HG02884 (cell line): ENCODE measurements around the gene PDE4B.

ENCODE experiments used
- ATAC-seq: cut with Tn5 transposase; IDR thresholded peaks from one replicate; pipeline ENCODE4 v1.9.1; 2021; ENCODE audit warnings: mild to moderate bottlenecking, moderate library complexity; ENCODE audit not compliant: unreplicated experiment

The PDE4B gene

GRCh38 chr1:65792669-65793358 is at the start of gene PDE4B:
Gene PDE4B, plus strand, starts transcription at chr1:65792895.
- ATAC-seq, result no peak

- ATAC-seq, result no peak
Observed at GRCh38 chr1:65744731-65745130, 48.0 kb upstream of the PDE4B start.

- no peak for ATAC-seq
Observed at GRCh38 chr1:65751961-65752360, 40.7 kb upstream of the PDE4B start.

- no peak for ATAC-seq
Observed at GRCh38 chr1:65756616-65757015, 36.1 kb upstream of the PDE4B start.

GRCh38 chr1:65757531-65757930 is 35.2 kb upstream of the PDE4B start:
- ATAC-seq, result no peak

DNA sequence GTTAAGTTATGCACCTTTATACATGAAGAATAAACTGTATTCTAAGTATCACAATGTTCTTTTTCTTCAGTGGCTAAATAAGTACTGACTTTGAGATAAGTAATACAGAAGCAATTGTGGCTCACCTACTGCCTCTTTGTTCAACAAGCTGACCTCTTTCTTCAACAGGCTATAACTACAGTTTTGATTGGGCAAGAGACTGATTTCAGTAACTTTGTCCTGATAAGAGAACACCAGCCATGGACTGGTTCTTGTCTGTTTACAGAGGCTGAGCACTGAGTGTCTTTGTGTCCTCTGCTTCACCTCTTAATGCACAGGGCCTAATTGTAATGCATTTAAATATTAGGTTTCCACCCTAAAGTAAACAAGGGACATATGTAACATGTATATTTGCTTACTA is 34.6 kb upstream of the PDE4B start:
- ATAC-seq, result no peak

- ATAC-seq, result no peak
Observed at GRCh38 chr1:65759516-65759915, 33.2 kb upstream of the PDE4B start.

GRCh38 chr1:65762081-65762862 is 30.4 kb upstream of the PDE4B start:
- ATAC-seq, result no peak

DNA sequence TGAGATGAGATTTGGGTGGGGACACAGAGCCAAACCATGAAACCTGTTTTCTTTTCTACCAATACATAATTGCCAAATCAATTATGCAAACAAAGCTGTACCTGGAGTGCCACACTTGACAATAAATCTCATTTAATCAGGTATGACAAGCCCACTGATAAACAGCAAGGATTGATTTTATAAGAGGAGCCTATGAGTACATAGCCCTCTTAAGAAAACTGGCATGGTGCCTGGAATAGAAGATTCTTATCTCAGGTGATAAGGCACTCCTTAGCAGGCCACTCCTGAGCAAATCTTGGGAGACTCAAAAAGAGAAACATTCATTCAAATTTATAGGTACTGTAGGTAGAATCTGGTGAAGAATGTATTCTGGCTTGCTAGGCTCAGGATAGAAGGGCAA is 28.6 kb upstream of the PDE4B start:
- ATAC-seq, result no peak

- ATAC-seq, result no peak
Observed at GRCh38 chr1:65765631-65766030, 27.1 kb upstream of the PDE4B start.

DNA sequence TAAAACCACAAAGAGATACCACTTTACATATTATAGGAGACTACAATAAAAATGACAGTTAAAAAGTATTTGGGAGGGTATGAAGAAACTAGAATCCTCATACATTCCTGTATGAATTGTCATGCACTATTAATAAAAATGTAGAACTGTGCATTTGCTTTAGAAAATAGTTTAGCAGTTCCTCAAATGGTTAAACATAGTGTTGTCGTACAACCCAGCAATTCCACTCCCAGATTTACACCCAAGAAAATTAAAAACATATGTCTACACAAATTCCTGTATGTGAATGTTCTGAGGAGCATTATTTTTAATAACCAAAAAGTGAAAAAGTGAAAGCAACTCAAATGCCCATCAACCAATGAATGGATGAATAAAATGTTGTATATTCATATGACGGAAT is 23.1 kb upstream of the PDE4B start:
- no peak for ATAC-seq

- no peak for ATAC-seq
Observed at GRCh38 chr1:65772607-65773006, 20.1 kb upstream of the PDE4B start.

DNA sequence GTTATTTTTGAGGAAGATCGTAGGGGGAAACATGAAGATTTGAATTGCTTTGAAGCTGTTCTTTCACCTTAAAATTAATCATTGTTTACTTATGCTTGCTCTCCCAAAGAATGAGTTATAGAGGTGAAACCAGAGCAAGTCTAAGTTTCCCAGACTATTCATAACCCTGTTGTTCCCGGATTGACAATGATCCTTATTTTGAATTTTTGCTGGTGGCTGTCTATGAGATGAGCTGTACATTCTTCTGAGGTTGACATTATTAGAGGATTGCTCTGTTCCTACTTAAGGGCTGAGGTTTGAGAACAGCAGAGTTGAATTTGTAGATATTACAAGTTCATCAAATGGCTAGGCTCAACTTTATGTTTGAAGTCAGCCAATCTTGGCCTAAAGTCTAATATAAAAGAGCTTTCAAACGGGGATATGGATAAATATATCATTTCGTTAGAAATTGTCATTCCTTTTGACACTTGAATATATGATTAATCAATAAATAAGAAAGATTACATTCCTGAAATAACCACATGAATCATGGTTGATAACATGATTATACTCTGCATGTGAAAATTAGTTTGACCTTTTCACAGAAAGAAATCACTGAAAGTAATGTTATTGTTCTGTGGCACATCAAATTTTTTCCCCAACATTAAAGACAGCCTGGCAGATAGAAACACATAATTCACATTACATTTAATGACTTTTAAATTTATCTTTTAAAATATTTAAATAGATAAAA is 19.1 kb upstream of the PDE4B start:
- no peak for ATAC-seq

DNA sequence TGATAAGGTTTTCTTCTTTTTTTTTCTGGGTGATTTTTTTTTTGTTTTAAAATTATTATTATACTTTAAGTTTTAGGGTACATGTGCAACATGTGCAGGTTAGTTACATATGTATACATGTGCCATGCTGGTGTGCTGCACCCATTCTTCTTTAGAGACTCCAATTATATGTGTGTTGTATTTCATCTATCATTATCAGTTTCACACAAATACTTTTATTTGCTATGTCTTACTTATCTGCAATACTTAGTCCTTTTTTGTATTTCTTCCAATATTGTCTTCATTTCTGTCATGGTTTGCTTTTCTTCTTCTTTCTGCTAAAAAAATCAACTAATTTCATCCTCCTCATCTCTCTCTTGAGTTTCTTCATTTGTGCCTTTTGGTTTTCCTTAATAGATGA is 3.9 kb upstream of the PDE4B start:
- no peak for ATAC-seq

DNA sequence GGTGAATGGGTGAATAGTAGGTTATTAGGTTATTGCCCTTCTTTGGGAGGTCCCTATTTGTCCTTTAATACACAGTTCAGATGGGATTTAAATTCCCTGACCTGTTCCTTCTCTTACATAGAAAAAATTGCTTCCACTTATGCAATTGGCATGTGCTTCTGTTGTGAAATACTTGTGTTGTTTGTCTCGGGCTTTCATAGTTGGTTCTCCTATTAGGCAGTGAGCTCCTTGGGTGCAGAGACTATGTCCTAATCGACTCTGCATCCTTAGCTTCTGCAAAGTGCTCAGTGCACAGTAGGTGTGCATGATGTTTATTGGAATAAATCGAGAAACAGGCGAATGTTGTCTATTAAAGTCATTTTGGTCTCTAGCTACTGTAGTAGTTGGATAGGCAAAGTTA is 1.3 kb upstream of the PDE4B start:
- ATAC-seq, result no peak

DNA sequence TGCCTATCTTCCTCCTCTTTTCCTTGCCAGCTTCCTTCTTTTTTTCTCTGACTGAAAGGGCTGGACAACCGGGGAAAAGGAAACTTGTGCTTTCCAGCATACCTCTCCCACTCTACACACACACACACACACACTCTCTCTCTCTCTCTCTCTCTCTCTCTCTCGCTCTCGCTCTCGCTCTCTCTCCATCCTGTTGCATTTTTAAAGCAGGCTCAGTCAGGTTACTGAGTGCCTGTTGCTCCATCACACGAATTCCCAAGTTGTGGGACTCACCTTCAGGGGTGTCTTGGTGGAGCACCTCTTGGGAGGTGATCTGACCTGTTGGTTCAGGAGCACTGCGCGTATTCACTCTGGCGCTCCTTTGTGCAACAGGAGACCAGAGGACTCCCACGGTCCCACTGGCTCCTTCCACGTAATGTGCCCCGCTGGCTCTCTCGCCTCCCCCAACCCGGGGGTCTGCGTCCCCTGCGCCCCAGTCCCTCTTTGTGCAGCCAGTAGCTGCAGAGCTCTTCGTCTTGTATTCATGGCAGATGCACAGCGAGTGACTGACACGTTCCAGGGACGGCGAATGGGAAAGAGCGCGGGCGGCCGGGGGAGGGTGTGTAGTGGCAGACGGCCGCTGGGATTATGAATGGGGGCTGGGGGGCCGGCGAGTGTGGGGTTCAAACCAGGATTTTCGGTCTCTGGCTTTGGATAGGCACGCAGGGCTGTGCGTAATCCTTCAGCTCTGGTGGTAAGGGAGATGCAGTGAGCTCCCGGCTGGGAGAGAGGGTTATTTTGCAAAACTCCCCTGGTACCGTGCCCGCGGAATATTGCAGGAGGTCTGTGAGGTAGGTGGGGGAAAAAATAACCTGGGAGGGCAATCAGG is 660 bp upstream of the PDE4B start:
- no peak for ATAC-seq

- no peak for ATAC-seq
Observed at GRCh38 chr1:65793359-65793732, 651 bp downstream of the PDE4B start.

GRCh38 chr1:65795311-65795710 is 2.6 kb downstream of the PDE4B start:
- ATAC-seq, result no peak

GRCh38 chr1:65799601-65800000 is 6.9 kb downstream of the PDE4B start:
- no peak for ATAC-seq

GRCh38 chr1:65804584-65804983 is 11.9 kb downstream of the PDE4B start:
- no peak for ATAC-seq

- peak; percentile 99 for ATAC-seq
Observed at GRCh38 chr1:65812065-65812464, 19.4 kb downstream of the PDE4B start.
